ENCODE results near the gene TMEM87B. TPM values are rescaled to one million over a fixed set of nuclear protein-coding genes. Genes with fewer than 3 reads are reported as not detected.

TMEM87B gene
- total RNA-seq (1 to 10 TPM; 3.0 to 6.0 (median 3.9) TPM), polyA plus RNA-seq (1 to 10 TPM; 1.7 to 3.2 (median 3.1) TPM)
- long read RNA-seq, donor 1 = 0 reads
- long read RNA-seq, donor 2, full-length matches to known transcripts = 1 of 2 reads
- long read RNA-seq, donor 2, partial matches to known transcripts = 0 of 2 reads
- long read RNA-seq, donor 2, other reads (novel, unspliced or antisense) = 1 of 2 reads

GRCh38 chr2:112054847-112055729, at the start of gene TMEM87B:
TSS of gene TMEM87B (plus strand) at chr2:112055269. CDS start at chr2:112055592, 323 bp downstream.
- WGBS, 3 donors = 0 to 1% (median 1%) methylated on average over 63 to 82 of the region's 90 CpGs
- H3K27me3 ChIP-seq (ENCODE audit: insufficient read depth in 3 of 3, low read length in 2 of 3) = no peaks in the 10 kb centered on the region
- peak within 1 kb of the TSS; percentile 74 for H3K4me3 ChIP-seq
- H3K4me1 ChIP-seq = peaks cover 18% of the 10 kb centered on the region
- no peak for TF ChIP-seq CTCF (IDR thresholded peaks at IDR 0.05)
- intact Hi-C loops (cut with DNase I) = no loop called here
- DNase-seq = peak; percentile 98 to 99
- peak; percentile 80 to 88 (median 86) for ATAC-seq
- H3K9me3 ChIP-seq = no peaks in the 10 kb centered on the region
- peaks cover 0 to 3% of the 10 kb centered on the region in 2 donors for H3K36me3 ChIP-seq (ENCODE audit: insufficient read depth in 1 of 2, low read depth in 1 of 2)
- H3K27ac ChIP-seq = peak within 1 kb of the TSS; percentile 83

GRCh38 chr2:112005406-112006075, 49.5 kb upstream of the TMEM87B start:
- Histone ChIP-seq H3K4me3 (no peak overlapping the region), H3K27ac (no peak overlapping the region), H3K4me1 (no peaks in the 10 kb centered on the region), H3K27me3 (ENCODE audit: insufficient read depth in 3 of 3, low read length in 2 of 3) (no peaks in the 10 kb centered on the region), H3K36me3 (ENCODE audit: insufficient read depth in 1 of 2, low read depth in 1 of 2) (peaks cover 0 to 3% of the 10 kb centered on the region in 2 donors), H3K9me3 (no peaks in the 10 kb centered on the region)
- ATAC-seq (no peak), DNase-seq (no peak)
- 93 to 95% (median 93%) methylated on average over 5 of the region's 5 CpGs for WGBS, 3 donors
- intact Hi-C loops (cut with DNase I) = no loop called here
- no peak for TF ChIP-seq CTCF (IDR thresholded peaks at IDR 0.05)

- no peak for TF ChIP-seq CTCF (IDR thresholded peaks at IDR 0.05)
- peak in 1 of 4 donors; percentile 25 for ATAC-seq
- Histone ChIP-seq H3K27me3 (ENCODE audit: insufficient read depth in 3 of 3, low read length in 2 of 3) (no peaks in the 10 kb centered on the region), H3K4me1 (no peaks in the 10 kb centered on the region), H3K4me3 (no peak overlapping the region), H3K27ac (no peak overlapping the region), H3K9me3 (no peaks in the 10 kb centered on the region), H3K36me3 (ENCODE audit: insufficient read depth in 1 of 2, low read depth in 1 of 2) (peaks cover 0 to 8% of the 10 kb centered on the region in 2 donors)
- WGBS, 3 donors = 87 to 89% (median 87%) methylated on average over 4 of the region's 4 CpGs
- intact Hi-C loops (cut with DNase I) = no loop called here
- no peak for DNase-seq
Observed at GRCh38 chr2:112006076-112006410, 49.0 kb upstream of the TMEM87B start.

- TF ChIP-seq CTCF (IDR thresholded peaks at IDR 0.05) = no peak
- intact Hi-C loops (cut with DNase I) = no loop called here
- Histone ChIP-seq H3K27me3 (ENCODE audit: insufficient read depth in 3 of 3, low read length in 2 of 3) (no peaks in the 10 kb centered on the region), H3K27ac (no peak overlapping the region), H3K4me3 (no peak overlapping the region), H3K4me1 (no peaks in the 10 kb centered on the region), H3K36me3 (ENCODE audit: insufficient read depth in 1 of 2, low read depth in 1 of 2) (peaks cover 0 to 9% of the 10 kb centered on the region in 2 donors), H3K9me3 (no peaks in the 10 kb centered on the region)
- no peak for DNase-seq
- ATAC-seq = no peak
- WGBS, 3 donors = 90 to 96% (median 94%) methylated on average over 2 of the region's 2 CpGs
Observed at GRCh38 chr2:112007493-112007892, 47.6 kb upstream of the TMEM87B start.
